ENCODE results near the gene CAMTA2.

- TF ChIP-seq EZH2 (IDR thresholded peaks at IDR 0.05; ENCODE audit: borderline replicate concordance, insufficient read depth, low read length, poor library complexity, severe bottlenecking) (no peak), EP300 (conservative IDR thresholded peaks at IDR 0.05; ENCODE audit: poor library complexity, severe bottlenecking) (no peak), CTCF (IDR thresholded peaks at IDR 0.05; ENCODE audit: poor library complexity, severe bottlenecking) (no peak), POLR2AphosphoS5 (IDR thresholded peaks at IDR 0.05) (no peak)
Observed at GRCh38 chr17:4933646-4934045, 53.8 kb downstream of the CAMTA2 start.
